SW 1271 (cell line): Measurements from ENCODE around the gene PGAM5.
"Not testable (repeated sequence)": the region's sequence is repeated elsewhere in the genome, so short reads cannot be mapped to it uniquely, and the experiment has no call there.

Experiments used
- DNase-seq, 2 experiments: peaks; one replicate each; lab custom pipeline; 2025; lab: John Stamatoyannopoulos, UW

PGAM5 gene

GRCh38 chr12:132753670-132754069 lies 43.0 kb downstream of the PGAM5 start:
- DNase-seq = not testable (repeated sequence)

- peak in 1 of 2 experiments; percentile 22 for DNase-seq
Observed at GRCh38 chr12:132754160-132754932, 43.7 kb downstream of the PGAM5 start.

GRCh38 chr12:132758825-132759224 lies 48.2 kb downstream of the PGAM5 start:
- not testable (repeated sequence) for DNase-seq

GRCh38 chr12:132759359-132759758 lies 48.7 kb downstream of the PGAM5 start:
- DNase-seq = no peak

- peak in 1 of 2 experiments; percentile 50 for DNase-seq
Observed at GRCh38 chr12:132761032-132761920, 50.6 kb downstream of the PGAM5 start, which contains the start of gene ANKLE2. TSS of gene ANKLE2 (minus strand) at chr12:132761832. CDS start at chr12:132761798, 34 bp downstream.

GRCh38 chr12:132761921-132762583 lies 51.4 kb downstream of the PGAM5 start:
- peak; percentile 63 to 71 for DNase-seq

GRCh38 chr12:132764231-132764630 lies 53.6 kb downstream of the PGAM5 start:
- DNase-seq = no peak

- DNase-seq = no peak
Observed at GRCh38 chr12:132765361-132765760, 54.7 kb downstream of the PGAM5 start.

- no peak for DNase-seq
Observed at GRCh38 chr12:132766380-132767085, 55.9 kb downstream of the PGAM5 start.

- no peak for DNase-seq
Observed at GRCh38 chr12:132771126-132771838, 60.6 kb downstream of the PGAM5 start.
